Colonic mucosa (tissue), 4 donors: Measurements from ENCODE around the gene AKR1B15. TPM values are rescaled to one million over a fixed set of nuclear protein-coding genes. Genes with fewer than 3 reads are reported as not detected.

Source experiments
- DNase-seq: peaks from one replicate; pipeline ENCODE4 v3.0.0-alpha.2; 2020
- H3K27ac ChIP-seq: fragments of 200-600 bp; one replicate; pipeline ENCODE4 v1.8.0; 2021
- H3K27me3 ChIP-seq: fragments of 200-600 bp; one replicate; pipeline ENCODE4 v1.8.0; 2021
- H3K36me3 ChIP-seq: fragments of 200-600 bp; one replicate; pipeline ENCODE4 v1.8.0; 2021
- H3K4me1 ChIP-seq: fragments of 200-600 bp; one replicate; pipeline ENCODE4 v1.8.0; 2021; ENCODE audit warnings: mild to moderate bottlenecking
- H3K4me3 ChIP-seq: fragments of 200-600 bp; one replicate; pipeline ENCODE4 v1.8.0; 2021
- H3K9ac ChIP-seq, 2 donors: one replicate each; pipeline ENCODE4 v1.7.0; 2013; ENCODE audit warnings: control low read depth in 2 of 2, low read depth in 2 of 2, low read length in 2 of 2
- H3K9me3 ChIP-seq: fragments of 200-600 bp; one replicate; pipeline ENCODE4 v1.8.0; 2021
- CTCF ChIP-seq: fragments of 200-600 bp; IDR thresholded peaks from one replicate; pipeline ENCODE4 v1.8.0; 2022; ENCODE audit warnings: antibody characterized with exemption, mild to moderate bottlenecking
- intact Hi-C: fragments of 100-400 bp; cut with DNase I; formaldehyde crosslinking; loops from one replicate; pipeline ENCODE4 v1.14.1; 2022
- total RNA-seq, 2 donors: library from RNA; stranded (reverse); fragmentation: NEBNext Ultra II Directional in 1 of 2; extraction: Animal tissue kit (Norgen Biotek cat#: 25700) in 1 of 2; gene quantifications; one replicate each; pipeline ENCODE4 v1.2.1, GENCODE V29; 2021
- donor health status: healthy.
- donor health status: DM: no; HTN: no; CAD: no.
- donor health status: DM: no; HTN: no; CAD: no.

AKR1B15 gene
- total RNA-seq, 2 donors from 2014 or later: 6.5 to 10.6 TPM

- Histone ChIP-seq H3K4me1 (no peaks in the 10 kb centered on the region), H3K36me3 (no peaks in the 10 kb centered on the region), H3K9me3 (no peaks in the 10 kb centered on the region), H3K9ac (no peak overlapping the region), H3K4me3 (no peak overlapping the region), H3K27me3 (no peaks in the 10 kb centered on the region), H3K27ac (no peak overlapping the region)
- intact Hi-C loops: no loop called here
- DNase-seq: no peak
- no peak for TF ChIP-seq CTCF
These were observed 80.5 kb downstream of the AKR1B15 start for GRCh38 chr7:134629445-134629844.

Other genes with a start within 250 kb of the AKR1B15 start
- gene SLC35B4, start 232.2 kb upstream of the AKR1B15 start, total RNA-seq: 1 to 10 TPM; 6.2 to 7.5 TPM
- 10 to 100 TPM; 24.9 to 26.9 TPM for gene AKR1B1, start 90.0 kb upstream of the AKR1B15 start, total RNA-seq
- 100 to 1,000 TPM; 161 to 175 TPM for gene AKR1B10, start 21.5 kb upstream of the AKR1B15 start, total RNA-seq
- gene BPGM, start 97.7 kb downstream of the AKR1B15 start, total RNA-seq: 10 to 100 TPM; 10.5 to 10.6 TPM
- gene CALD1, start 230.5 kb downstream of the AKR1B15 start, total RNA-seq: 100 to 1,000 TPM in 1 of 2 donors, 10 to 100 TPM in 1; 27.4 to 193 TPM